Activated CD4-positive, alpha-beta T cell treated with anti-CD3 and anti-CD28 coated beads, Interleukin-10, Interleukin-2, amounts not matched to agents 100 ng/mL and 50 ng/mL, durations not matched to agents 16 hours and 8 hours (primary cell): ENCODE results near the gene ANXA1.

Experiments
- DNase-seq: peaks from one replicate; pipeline ENCODE4 v3.0.0-alpha.2; 2020

Gene ANXA1

DNA sequence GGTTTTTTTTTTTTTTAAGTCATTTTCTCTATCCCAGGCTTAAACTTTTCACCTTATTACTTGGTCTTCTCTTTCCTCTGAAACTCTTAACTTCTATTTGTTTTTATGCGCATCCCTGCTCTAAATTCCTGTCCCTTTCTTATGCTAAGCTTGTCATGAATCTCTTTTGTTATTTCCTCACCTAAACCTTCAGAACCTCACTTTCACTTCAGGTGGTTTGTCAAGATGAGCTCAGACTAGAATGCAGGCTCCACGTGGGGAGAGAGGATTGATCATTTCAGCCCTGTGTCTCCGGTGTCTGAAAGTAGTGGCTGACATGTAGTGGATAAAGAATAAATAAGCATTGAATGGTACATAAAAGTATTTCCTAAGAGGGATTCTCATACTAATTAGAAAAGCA lies 63.6 kb downstream of the ANXA1 start:
- DNase-seq, result no peak

DNA sequence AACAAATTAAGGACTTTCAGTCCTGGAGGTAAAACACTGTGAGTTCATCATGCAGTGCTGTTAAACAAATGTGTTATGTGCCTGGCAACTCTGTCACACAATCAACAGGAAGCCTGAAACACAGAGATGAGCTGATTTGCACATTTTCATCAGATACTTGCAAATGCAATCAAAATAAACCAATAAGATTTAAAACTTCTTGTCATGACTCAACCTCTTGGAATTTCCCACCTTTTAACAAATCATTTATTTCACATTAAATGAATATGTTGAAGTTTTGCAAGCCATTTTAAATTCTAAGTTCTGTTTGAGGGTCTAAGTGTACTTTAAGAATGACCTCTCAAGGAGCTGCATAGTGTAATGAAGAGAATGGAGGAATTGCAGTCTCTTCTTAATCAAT lies 64.4 kb downstream of the ANXA1 start:
- peak; percentile 2 for DNase-seq
